Left lung (tissue), 10 donors: Measurements from ENCODE around the gene KRT10. TPM values are rescaled to one million over a fixed set of nuclear protein-coding genes. Genes with fewer than 3 reads are reported as not detected.

Source experiments
- ATAC-seq: fragments of 200-7000 bp; cut with Tn5 transposase; one replicate; pipeline ENCODE4 v1.9.1; 2020; ENCODE audit warnings: moderate library complexity
- DNase-seq, 4 donors: peaks; one replicate each; pipeline ENCODE4 v3.0.0-alpha.2; 2013 to 2020
- H3K27ac ChIP-seq, 2 donors: fragments of 200-600 bp; sonication (generic) in 1 of 2; one replicate each; pipeline versions ENCODE4 v1.5.0 to v1.8.0; 2020 to 2021
- H3K27me3 ChIP-seq, 2 donors: fragments of 200-600 bp; sonication (generic) in 1 of 2; one replicate each; pipeline versions ENCODE4 v1.5.0 to v1.8.0; 2020 to 2021
- H3K36me3 ChIP-seq, 2 donors: fragments of 200-600 bp; sonication (generic) in 1 of 2; one replicate each; pipeline versions ENCODE4 v1.5.0 to v1.8.0; 2020 to 2021
- H3K4me1 ChIP-seq, 2 donors: fragments of 200-600 bp; one replicate each; pipeline ENCODE4 v1.8.0; 2021
- H3K4me3 ChIP-seq, 2 donors: fragments of 200-600 bp; sonication (generic) in 1 of 2; one replicate each; pipeline versions ENCODE4 v1.5.0 to v1.8.0; 2020 to 2021; ENCODE audit warnings: mild to moderate bottlenecking in 1 of 2
- H3K9me3 ChIP-seq, 2 donors: fragments of 200-600 bp; sonication (generic) in 1 of 2; one replicate each; pipeline versions ENCODE4 v1.5.0 to v1.8.0; 2020 to 2021
- CTCF ChIP-seq, 2 donors: fragments of 200-600 bp; sonication (generic) in 1 of 2; IDR thresholded peaks; one replicate each; pipeline versions ENCODE4 v1.5.0 to v1.8.0; 2021; ENCODE audit warnings: antibody characterized with exemption in 2 of 2
- intact Hi-C, 2 donors: fragments of 100-400 bp; cut with DNase I; formaldehyde crosslinking; loops; one replicate each; pipeline versions ENCODE4 v1.11.2 to v1.14.2; 2022
- polyA plus RNA-seq, 6 donors: library from polyadenylated mRNA; unstranded; fragments of 120-200 nt; gene quantifications; one replicate each; pipeline ENCODE4 v1.2.1, GENCODE V29; 2013; ENCODE audit not compliant: insufficient read length in 6 of 6
- total RNA-seq, 2 donors: library from RNA; stranded (reverse); fragmentation: NEBNext Ultra II Directional; extraction: Animal tissue kit (Norgen Biotek cat#: 25700); gene quantifications; one replicate each; pipeline ENCODE4 v1.2.1, GENCODE V29; 2021
- donor health status: DM: no; HTN: yes; CAD: no.
- donor health status: DM: no; HTN: no; CAD: no.

KRT10 gene
- total and polyA plus RNA-seq, 8 donors, result 30.5 to 58.2 (median 42.2) TPM

DNA sequence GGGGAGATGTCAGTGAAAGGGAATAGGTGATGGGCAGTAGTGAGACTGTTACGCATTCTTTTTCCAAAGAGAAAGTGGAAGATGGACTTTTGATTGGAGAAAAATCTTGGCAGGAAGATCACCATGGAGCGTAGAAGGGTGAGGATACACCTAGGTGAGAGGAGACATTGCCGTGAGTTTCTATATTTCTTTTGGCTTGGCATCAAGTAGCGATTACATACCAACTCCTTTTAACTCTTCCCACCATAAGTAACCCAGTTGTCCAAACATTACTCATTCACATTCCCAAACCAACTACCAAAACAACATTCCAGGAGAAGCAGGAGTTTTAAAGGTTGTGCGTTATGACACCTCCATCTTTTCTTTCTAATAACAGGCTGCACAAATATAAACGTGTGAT is 11.9 kb downstream of the KRT10 start:
- Histone ChIP-seq H3K27ac (no peak overlapping the region), H3K9me3 (no peaks in the 10 kb centered on the region), H3K27me3 (peaks cover 10 to 79% of the 10 kb centered on the region in 2 donors), H3K4me1 (no peaks in the 10 kb centered on the region), H3K36me3 (no peaks in the 10 kb centered on the region), H3K4me3 (no peak overlapping the region)
- TF ChIP-seq CTCF (IDR thresholded peaks at IDR 0.05), result no peak
- ATAC-seq, result no peak
- DNase-seq, result no peak
- intact Hi-C loops, result no loop called here

- peaks cover 10 to 86% of the 10 kb centered on the region in 2 donors for H3K27me3 ChIP-seq
These were observed 12.5 kb downstream of the KRT10 start for GRCh38 chr17:40809721-40810421.

GRCh38 chr17:40806131-40806530 is 16.3 kb downstream of the KRT10 start:
- intact Hi-C loops, result loop anchor here in 1 of 2 donors (10.0 kb wide), 1 partner anchor 859 kb away; no protein-coding TSS in a partner anchor
- TF ChIP-seq CTCF (IDR thresholded peaks at IDR 0.05), result no peak

More at GRCh38 chr17:40809721-40810421, 12.5 kb downstream of the KRT10 start:
- no peak overlapping the region for H3K27ac ChIP-seq
- intact Hi-C loops, result loop anchor here in 1 of 2 donors (10.0 kb wide), 1 partner anchor 855 kb away; no protein-coding TSS in a partner anchor
- no peak overlapping the region for H3K4me3 ChIP-seq
- TF ChIP-seq CTCF (IDR thresholded peaks at IDR 0.05), result no peak
- ATAC-seq (peak; percentile 32), DNase-seq (no peak)
- no peaks in the 10 kb centered on the region for H3K4me1 ChIP-seq
- H3K9me3 ChIP-seq, result no peaks in the 10 kb centered on the region
- no peaks in the 10 kb centered on the region for H3K36me3 ChIP-seq

GRCh38 chr17:40803617-40804082 is 18.8 kb downstream of the KRT10 start:
- H3K27ac ChIP-seq, result no peak overlapping the region
- intact Hi-C loops, result loop anchor here in 1 of 2 donors (10.0 kb wide), 1 partner anchor 861 kb away; no protein-coding TSS in a partner anchor
- no peak overlapping the region for H3K4me3 ChIP-seq
- H3K27me3 ChIP-seq, result peaks cover 20 to 82% of the 10 kb centered on the region in 2 donors
- no peaks in the 10 kb centered on the region for H3K36me3 ChIP-seq
- peak; percentile 100 for ATAC-seq
- no peaks in the 10 kb centered on the region for H3K9me3 ChIP-seq
- peak; percentile 47 to 88 (median 73) for DNase-seq
- peak; percentile 61 to 91 for TF ChIP-seq CTCF (IDR thresholded peaks at IDR 0.05)
- H3K4me1 ChIP-seq, result no peaks in the 10 kb centered on the region

More at GRCh38 chr17:40806131-40806530, 16.3 kb downstream of the KRT10 start:
- H3K27me3 ChIP-seq, result peaks cover 12 to 83% of the 10 kb centered on the region in 2 donors
- no peak for ATAC-seq
- H3K4me1 ChIP-seq, result no peaks in the 10 kb centered on the region
- H3K9me3 ChIP-seq, result no peaks in the 10 kb centered on the region
- H3K27ac ChIP-seq, result no peak overlapping the region
- DNase-seq, result no peak
- no peak overlapping the region for H3K4me3 ChIP-seq
- no peaks in the 10 kb centered on the region for H3K36me3 ChIP-seq

GRCh38 chr17:40801157-40801556 is 21.3 kb downstream of the KRT10 start:
- no peak for TF ChIP-seq CTCF (IDR thresholded peaks at IDR 0.05)
- Histone ChIP-seq H3K9me3 (no peaks in the 10 kb centered on the region), H3K4me3 (no peak overlapping the region), H3K4me1 (no peaks in the 10 kb centered on the region), H3K27me3 (peaks cover 22 to 79% of the 10 kb centered on the region in 2 donors), H3K27ac (no peak overlapping the region), H3K36me3 (no peaks in the 10 kb centered on the region)
- intact Hi-C loops, result loop anchor here in 1 of 2 donors (10.0 kb wide), 1 partner anchor 864 kb away; no protein-coding TSS in a partner anchor
- DNase-seq (no peak), ATAC-seq (no peak)
